ENCODE results near the gene SFXN5.

DNA sequence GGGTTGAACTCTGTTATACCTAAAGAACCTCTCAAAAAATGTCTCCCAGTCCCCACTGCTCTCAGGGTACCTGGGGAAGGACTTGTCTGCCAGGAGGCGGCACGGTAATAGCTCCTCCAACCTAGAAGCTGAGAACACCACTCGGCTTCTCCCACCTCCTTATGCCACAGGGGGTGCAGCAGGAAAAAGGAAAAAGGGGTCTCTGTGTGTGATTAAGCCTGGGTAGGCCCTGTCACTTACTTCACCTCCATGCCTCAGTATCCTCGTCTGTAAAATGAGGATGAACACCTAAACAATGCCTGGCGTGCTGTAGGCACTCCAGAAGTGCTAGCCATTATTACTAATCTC, 77.6 kb downstream of the SFXN5 start:
- TF ChIP-seq, protein P1, sequence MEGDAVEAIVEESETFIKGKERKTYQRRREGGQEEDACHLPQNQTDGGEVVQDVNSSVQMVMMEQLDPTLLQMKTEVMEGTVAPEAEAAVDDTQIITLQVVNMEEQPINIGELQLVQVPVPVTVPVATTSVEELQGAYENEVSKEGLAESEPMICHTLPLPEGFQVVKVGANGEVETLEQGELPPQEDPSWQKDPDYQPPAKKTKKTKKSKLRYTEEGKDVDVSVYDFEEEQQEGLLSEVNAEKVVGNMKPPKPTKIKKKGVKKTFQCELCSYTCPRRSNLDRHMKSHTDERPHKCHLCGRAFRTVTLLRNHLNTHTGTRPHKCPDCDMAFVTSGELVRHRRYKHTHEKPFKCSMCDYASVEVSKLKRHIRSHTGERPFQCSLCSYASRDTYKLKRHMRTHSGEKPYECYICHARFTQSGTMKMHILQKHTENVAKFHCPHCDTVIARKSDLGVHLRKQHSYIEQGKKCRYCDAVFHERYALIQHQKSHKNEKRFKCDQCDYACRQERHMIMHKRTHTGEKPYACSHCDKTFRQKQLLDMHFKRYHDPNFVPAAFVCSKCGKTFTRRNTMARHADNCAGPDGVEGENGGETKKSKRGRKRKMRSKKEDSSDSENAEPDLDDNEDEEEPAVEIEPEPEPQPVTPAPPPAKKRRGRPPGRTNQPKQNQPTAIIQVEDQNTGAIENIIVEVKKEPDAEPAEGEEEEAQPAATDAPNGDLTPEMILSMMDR (IDR thresholded peaks at IDR 0.05; ENCODE audit: insufficient read depth, low read depth, low read length), result no peak
- no peak for TF ChIP-seq EZH2 (IDR thresholded peaks at IDR 0.05; ENCODE audit: insufficient read depth, low read length)
